GM18508 (cell line): ENCODE measurements around the gene CFAP97.
"Not testable (repeated sequence)": the region's sequence is repeated elsewhere in the genome, so short reads cannot be mapped to it uniquely, and the experiment has no call there.

ENCODE experiments used
- ATAC-seq: cut with Tn5 transposase; IDR thresholded peaks from one replicate; pipeline ENCODE4 v1.9.1; 2021; ENCODE audit warnings: moderate number of reproducible peaks; ENCODE audit not compliant: insufficient read depth, unreplicated experiment

CFAP97 gene

GRCh38 chr4:185144601-185145240 lies 59.1 kb downstream of the CFAP97 start:
- no peak for ATAC-seq

GRCh38 chr4:185143601-185143969 lies 60.2 kb downstream of the CFAP97 start:
- peak; percentile 11 for ATAC-seq

GRCh38 chr4:185142912-185143600 lies 60.7 kb downstream of the CFAP97 start, which contains the start of gene SLC25A4:
TSS of gene SLC25A4 (plus strand) at chr4:185143266. CDS start at chr4:185143373, 107 bp downstream.
- ATAC-seq: peak; percentile 79

DNA sequence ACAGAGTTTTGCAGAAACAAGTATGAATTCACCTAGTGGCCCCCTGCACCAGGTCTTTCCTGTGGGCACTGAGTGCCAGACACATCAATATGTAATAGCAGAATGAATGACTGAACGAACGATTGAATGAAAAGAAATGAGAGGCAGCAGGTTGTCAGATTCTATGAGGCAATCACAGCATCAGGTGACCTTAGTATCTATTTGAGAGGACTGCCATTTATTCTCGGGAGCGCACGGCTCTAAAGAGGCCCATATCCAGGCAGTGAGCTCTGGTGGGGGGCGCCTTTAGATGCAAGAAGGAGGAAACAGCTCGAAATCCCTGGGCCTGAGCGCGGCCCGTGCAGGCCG lies 61.3 kb downstream of the CFAP97 start:
- ATAC-seq: peak; percentile 19

- no peak for ATAC-seq
Measured at GRCh38 chr4:185141777-185142176, 62.0 kb downstream of the CFAP97 start.

- ATAC-seq: no peak
Measured at GRCh38 chr4:185139736-185140135, 64.1 kb downstream of the CFAP97 start.

DNA sequence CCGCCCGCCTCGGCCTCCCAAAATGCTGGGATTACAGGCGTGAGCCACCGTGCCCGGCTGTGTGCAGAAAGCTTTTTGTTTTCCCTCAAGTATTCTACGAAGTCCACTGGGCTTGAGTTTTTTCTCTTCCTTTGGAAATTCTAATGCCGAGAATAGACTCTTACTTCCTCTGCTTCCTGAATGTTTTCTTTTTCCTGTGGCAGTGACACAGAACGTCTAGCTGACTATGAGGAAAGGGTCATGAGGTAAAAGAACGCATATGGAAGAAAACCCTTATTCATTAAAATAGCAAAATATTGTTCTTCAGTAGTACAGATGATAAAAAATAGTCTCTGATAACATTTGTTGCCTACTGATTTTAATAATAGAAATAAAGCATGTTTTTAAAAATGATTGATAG lies 65.6 kb downstream of the CFAP97 start:
- no peak for ATAC-seq

GRCh38 chr4:185137233-185137925 lies 66.4 kb downstream of the CFAP97 start:
- ATAC-seq: no peak

DNA sequence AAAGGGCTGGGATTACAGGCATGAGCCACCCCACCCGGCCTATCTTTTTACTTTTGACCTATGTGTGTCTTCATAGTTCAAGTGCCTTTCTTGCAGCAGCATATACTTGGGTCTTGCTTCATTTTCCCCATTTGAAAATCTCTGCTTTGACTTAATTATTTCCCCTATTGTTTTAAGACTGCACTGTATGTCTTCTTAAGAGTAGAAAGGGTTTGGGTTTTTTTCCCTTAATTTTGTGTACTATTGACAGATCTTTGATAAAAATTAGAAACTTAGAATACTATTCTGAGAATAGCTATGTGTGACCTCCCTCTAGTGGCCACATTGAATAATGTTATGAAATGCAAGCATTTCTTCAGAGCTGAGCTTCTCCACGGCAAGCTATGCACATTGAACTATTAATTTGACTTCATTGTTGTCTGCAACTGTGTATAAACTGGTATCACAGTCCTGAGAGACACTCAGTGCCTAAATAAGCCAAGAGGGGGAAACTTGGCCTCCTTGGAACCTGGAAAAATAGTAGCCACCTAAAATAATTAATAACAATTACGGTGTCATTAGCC lies 69.4 kb downstream of the CFAP97 start:
- ATAC-seq: no peak

- ATAC-seq: no peak
Measured at GRCh38 chr4:185128272-185129119, 75.3 kb downstream of the CFAP97 start.

DNA sequence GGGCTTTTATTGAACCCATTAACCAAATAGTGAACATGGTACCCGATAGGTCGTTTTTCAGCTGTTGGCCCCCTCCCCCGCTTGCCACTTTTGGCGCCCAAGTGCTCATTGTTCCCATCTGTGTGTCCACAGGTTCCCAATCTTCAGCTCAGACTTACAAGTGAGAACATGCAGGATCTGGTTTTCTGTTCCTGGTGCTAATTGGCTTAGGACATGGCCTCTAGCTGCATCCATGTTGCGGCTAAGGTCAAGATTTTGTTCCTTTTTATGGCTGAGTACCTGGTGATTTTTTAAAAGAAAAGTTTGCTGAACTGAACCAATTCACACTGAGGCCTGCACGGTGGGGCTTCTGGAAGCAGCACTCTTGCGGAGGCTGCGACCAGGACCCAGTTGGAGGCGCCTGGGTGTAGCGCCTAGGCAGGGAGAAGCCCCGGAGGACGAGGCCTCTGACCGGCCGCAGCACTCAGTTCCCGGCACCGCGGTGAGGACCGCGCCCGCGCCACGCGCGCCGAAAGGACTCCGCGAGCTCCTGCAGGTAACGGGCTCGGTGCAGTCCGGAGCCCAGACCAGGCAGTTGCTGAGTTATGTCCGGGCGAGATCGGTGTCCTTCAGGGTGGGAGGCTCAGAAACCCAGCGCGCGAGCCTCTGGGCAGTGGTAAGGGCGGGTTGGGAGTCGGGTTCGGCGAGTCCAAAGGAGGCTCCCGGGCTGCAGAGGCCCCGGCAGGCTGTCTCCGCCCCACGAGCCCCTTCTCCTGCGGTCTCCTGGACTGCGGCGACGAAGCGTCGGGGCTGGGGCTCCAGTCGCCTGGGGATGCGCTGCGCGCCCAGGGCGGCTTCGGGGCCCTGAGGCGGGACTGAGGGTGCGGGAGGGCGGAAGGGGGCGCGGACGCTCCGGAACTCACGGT lies 76.5 kb downstream of the CFAP97 start:
- ATAC-seq: no peak

- no peak for ATAC-seq
Measured at GRCh38 chr4:185124006-185124405, 79.8 kb downstream of the CFAP97 start.

DNA sequence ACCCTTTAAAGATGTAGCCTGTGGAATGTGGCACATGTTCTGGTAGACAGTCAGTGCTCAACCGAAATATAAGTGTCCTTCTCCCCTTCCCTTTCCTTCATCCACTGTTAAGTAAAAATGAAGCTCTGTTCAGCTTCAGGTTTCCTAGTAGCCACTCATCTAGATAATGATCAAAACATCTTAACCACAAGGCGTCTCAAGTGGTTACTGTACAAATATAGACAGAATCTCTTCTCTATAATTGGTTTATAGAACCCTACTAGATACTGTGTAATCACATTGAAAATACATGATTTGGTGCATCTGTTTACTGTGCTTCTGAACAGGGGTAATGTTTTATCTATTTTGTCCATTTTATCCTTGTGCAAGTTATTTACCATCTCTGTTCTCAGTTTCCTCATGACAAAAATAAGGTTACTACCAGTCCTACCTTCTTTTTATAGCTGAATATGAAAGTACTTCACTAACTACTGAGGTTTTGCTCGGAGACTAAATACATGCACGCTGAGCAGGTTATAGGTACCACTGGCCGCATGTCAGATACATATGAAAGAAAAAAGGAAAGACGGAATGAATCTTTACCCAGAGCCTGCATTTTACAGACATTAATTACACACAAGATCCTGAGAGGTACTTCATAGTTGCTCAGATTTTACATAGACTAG lies 81.0 kb downstream of the CFAP97 start:
- no peak for ATAC-seq

DNA sequence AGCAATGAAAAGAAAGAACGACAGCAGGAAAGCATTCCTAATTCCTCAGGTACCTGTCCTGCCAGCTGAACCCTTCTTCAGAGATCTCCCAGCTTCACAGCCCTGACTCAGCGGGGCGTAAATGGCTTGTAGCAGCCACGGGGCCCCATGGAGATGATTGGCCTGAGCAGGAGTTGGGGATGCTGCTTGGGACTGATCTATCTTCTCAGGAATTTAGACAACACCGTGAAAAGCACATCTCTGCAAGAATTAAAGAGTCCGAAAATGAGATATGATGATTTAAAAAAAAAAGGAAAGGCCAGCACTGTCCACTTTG lies 83.2 kb downstream of the CFAP97 start:
- ATAC-seq: no peak

DNA sequence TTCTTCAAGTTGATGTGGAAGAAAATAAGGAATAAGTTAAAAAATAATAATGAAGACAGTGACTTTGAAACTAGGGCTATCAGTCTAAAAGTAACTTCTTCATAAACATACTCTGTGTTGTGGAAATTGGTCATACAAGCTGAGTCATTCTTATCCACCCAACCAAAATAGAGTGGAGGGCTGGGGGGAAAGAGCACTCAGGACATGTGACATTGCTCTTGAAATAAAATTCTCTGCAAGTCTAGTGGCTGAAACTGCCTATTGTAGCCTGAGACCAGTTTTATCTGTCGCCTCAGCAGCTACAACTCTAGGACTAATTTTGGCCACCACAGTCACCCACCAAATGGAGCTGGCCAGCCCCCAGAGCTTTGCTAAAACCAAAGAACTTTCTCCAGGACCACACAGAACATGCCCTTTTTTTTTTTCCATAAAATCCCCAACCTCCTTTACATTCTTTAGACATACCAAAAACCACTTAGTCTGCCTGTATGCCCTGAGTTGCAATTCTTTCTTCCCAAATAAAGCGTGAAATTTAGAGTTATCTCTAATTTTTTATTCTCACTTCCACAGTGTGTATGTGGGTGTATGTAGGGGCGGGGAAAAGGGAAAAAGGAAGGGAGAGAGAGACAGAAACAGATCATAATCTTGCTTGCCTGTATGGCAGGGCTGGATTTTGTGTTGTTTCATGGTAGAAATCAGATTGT lies 83.7 kb downstream of the CFAP97 start:
- no peak for ATAC-seq

GRCh38 chr4:185119467-185119866 lies 84.3 kb downstream of the CFAP97 start:
- not testable (repeated sequence) for ATAC-seq

GRCh38 chr4:185118876-185119275 lies 84.9 kb downstream of the CFAP97 start:
- no peak for ATAC-seq

DNA sequence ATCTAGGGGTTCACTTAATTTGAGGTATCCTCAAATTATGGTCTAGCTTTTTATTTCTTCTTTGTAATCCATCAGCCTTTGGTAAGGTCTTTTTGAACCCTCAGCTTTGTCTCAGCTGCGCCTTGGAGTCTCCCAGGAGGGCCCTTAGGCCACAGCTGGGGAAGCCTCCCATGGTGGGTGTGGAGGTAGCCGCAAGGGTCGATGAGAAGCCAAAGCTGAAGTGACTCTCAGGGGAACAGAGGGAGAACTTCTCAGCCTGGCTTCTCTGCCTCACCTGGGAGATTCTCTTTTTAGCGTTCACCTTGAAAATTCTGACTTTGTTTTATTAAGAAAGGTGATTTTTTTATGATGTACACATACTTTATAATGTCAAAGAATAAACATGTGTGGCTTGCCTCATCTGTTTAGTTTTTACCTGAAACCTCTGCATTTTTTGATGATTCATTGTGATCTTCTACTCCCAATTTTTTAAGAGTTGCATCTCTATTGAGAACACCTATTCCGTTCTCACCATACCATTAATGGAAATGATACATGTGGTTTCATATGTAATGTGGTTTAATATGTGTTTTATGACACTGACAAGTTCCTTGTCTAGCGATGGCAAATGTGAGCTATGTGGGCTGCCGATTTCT lies 86.4 kb downstream of the CFAP97 start:
- no peak for ATAC-seq
